Colonic mucosa (tissue), 4 donors: ENCODE data around the gene MRPL28. TPM values are rescaled to one million over a fixed set of nuclear protein-coding genes. Genes with fewer than 3 reads are reported as not detected.

Experiments
- DNase-seq: peaks from one replicate; pipeline ENCODE4 v3.0.0-alpha.2; 2020
- H3K27ac ChIP-seq: fragments of 200-600 bp; one replicate; pipeline ENCODE4 v1.8.0; 2021
- H3K27me3 ChIP-seq: fragments of 200-600 bp; one replicate; pipeline ENCODE4 v1.8.0; 2021
- H3K36me3 ChIP-seq: fragments of 200-600 bp; one replicate; pipeline ENCODE4 v1.8.0; 2021
- H3K4me1 ChIP-seq: fragments of 200-600 bp; one replicate; pipeline ENCODE4 v1.8.0; 2021; ENCODE audit warnings: mild to moderate bottlenecking
- H3K4me3 ChIP-seq: fragments of 200-600 bp; one replicate; pipeline ENCODE4 v1.8.0; 2021
- H3K9ac ChIP-seq, 2 donors: one replicate each; pipeline ENCODE4 v1.7.0; 2013; ENCODE audit warnings: control low read depth in 2 of 2, low read depth in 2 of 2, low read length in 2 of 2
- H3K9me3 ChIP-seq: fragments of 200-600 bp; one replicate; pipeline ENCODE4 v1.8.0; 2021
- CTCF ChIP-seq: fragments of 200-600 bp; IDR thresholded peaks from one replicate; pipeline ENCODE4 v1.8.0; 2022; ENCODE audit warnings: antibody characterized with exemption, mild to moderate bottlenecking
- intact Hi-C: fragments of 100-400 bp; cut with DNase I; formaldehyde crosslinking; loops from one replicate; pipeline ENCODE4 v1.14.1; 2022
- total RNA-seq, 2 donors: library from RNA; stranded (reverse); fragmentation: NEBNext Ultra II Directional in 1 of 2; extraction: Animal tissue kit (Norgen Biotek cat#: 25700) in 1 of 2; gene quantifications; one replicate each; pipeline ENCODE4 v1.2.1, GENCODE V29; 2021
- donor health status: healthy.
- donor health status: DM: no; HTN: no; CAD: no.
- donor health status: DM: no; HTN: no; CAD: no.

The MRPL28 gene
- total RNA-seq, 2 donors from 2014 or later, result 59.4 to 75.4 TPM

- intact Hi-C loops, result loop anchor here (5.0 to 10.0 kb wide), 2 partner anchors 137 to 254 kb away; partner anchors contain the start of gene LUC7L
- TF ChIP-seq CTCF, result no peak
Measured at GRCh38 chr16:361341-361871, 8.9 kb downstream of the MRPL28 start.

GRCh38 chr16:360698-361336 lies 9.5 kb downstream of the MRPL28 start:
- no peak overlapping the region for H3K4me3 ChIP-seq
- DNase-seq, result no peak
- no peak overlapping the region for H3K27ac ChIP-seq
- no peak for TF ChIP-seq CTCF
- no peaks in the 10 kb centered on the region for H3K4me1 ChIP-seq
- H3K9ac ChIP-seq, result no peak overlapping the region
- H3K9me3 ChIP-seq, result no peaks in the 10 kb centered on the region
- H3K27me3 ChIP-seq, result no peaks in the 10 kb centered on the region
- no peaks in the 10 kb centered on the region for H3K36me3 ChIP-seq
- intact Hi-C loops, result loop anchor here (5.0 to 10.0 kb wide), 2 partner anchors 136 to 254 kb away; partner anchors contain the start of gene LUC7L

More at GRCh38 chr16:361341-361871, 8.9 kb downstream of the MRPL28 start:
- no peaks in the 10 kb centered on the region for H3K27me3 ChIP-seq
- no peak overlapping the region for H3K9ac ChIP-seq
- H3K4me1 ChIP-seq, result no peaks in the 10 kb centered on the region
- no peaks in the 10 kb centered on the region for H3K9me3 ChIP-seq
- no peaks in the 10 kb centered on the region for H3K36me3 ChIP-seq
- no peak for DNase-seq
- no peak overlapping the region for H3K4me3 ChIP-seq
- H3K27ac ChIP-seq, result no peak overlapping the region

GRCh38 chr16:359871-360697 lies 10.3 kb downstream of the MRPL28 start:
- no peak for TF ChIP-seq CTCF
- H3K36me3 ChIP-seq, result no peaks in the 10 kb centered on the region
- no peak for DNase-seq
- intact Hi-C loops, result loop anchor here (5.0 to 10.0 kb wide), 2 partner anchors 135 to 253 kb away; partner anchors contain the start of gene LUC7L
- no peaks in the 10 kb centered on the region for H3K9me3 ChIP-seq
- no peaks in the 10 kb centered on the region for H3K4me1 ChIP-seq
- no peak overlapping the region for H3K27ac ChIP-seq
- no peaks in the 10 kb centered on the region for H3K27me3 ChIP-seq
- H3K9ac ChIP-seq, result no peak overlapping the region
- no peak overlapping the region for H3K4me3 ChIP-seq

GRCh38 chr16:359067-359763 lies 11.1 kb downstream of the MRPL28 start:
- Histone ChIP-seq H3K27ac (no peak overlapping the region), H3K27me3 (no peaks in the 10 kb centered on the region), H3K4me3 (no peak overlapping the region), H3K36me3 (no peaks in the 10 kb centered on the region), H3K4me1 (no peaks in the 10 kb centered on the region), H3K9ac (no peak overlapping the region), H3K9me3 (no peaks in the 10 kb centered on the region)
- DNase-seq, result no peak
- intact Hi-C loops, result no loop called here
- TF ChIP-seq CTCF, result no peak

GRCh38 chr16:356741-357140 lies 13.6 kb downstream of the MRPL28 start:
- no peaks in the 10 kb centered on the region for H3K27me3 ChIP-seq
- H3K4me1 ChIP-seq, result no peaks in the 10 kb centered on the region
- no peaks in the 10 kb centered on the region for H3K9me3 ChIP-seq
- no peak for DNase-seq
- no peak overlapping the region for H3K9ac ChIP-seq
- H3K4me3 ChIP-seq, result no peak overlapping the region
- intact Hi-C loops, result no loop called here
- TF ChIP-seq CTCF, result no peak
- no peaks in the 10 kb centered on the region for H3K36me3 ChIP-seq
- no peak overlapping the region for H3K27ac ChIP-seq
